Coronary artery (tissue), 2 donors: ENCODE measurements around the gene PIK3C2G.

ENCODE experiments used
- DNase-seq: peaks from one replicate; pipeline ENCODE4 v3.0.0-alpha.2; 2017; ENCODE audit warnings: low spot score
- H3K27ac ChIP-seq, 2 donors: fragments of 200-600 bp; sonication (generic); one replicate each; pipeline ENCODE4 v1.5.1; 2016 to 2019
- H3K4me3 ChIP-seq: fragments of 200-600 bp; sonication (generic); 2 replicates; pipeline ENCODE4 v1.5.1; 2016; ENCODE audit warnings: mild to moderate bottlenecking, moderate library complexity
- TF ChIP-seq, protein P1 (sequence below): fragments of 200-600 bp; sonication (generic); IDR thresholded peaks from one replicate; pipeline ENCODE4 v1.5.1; 2019; ENCODE audit warnings: antibody characterized with exemption

PIK3C2G gene

DNA sequence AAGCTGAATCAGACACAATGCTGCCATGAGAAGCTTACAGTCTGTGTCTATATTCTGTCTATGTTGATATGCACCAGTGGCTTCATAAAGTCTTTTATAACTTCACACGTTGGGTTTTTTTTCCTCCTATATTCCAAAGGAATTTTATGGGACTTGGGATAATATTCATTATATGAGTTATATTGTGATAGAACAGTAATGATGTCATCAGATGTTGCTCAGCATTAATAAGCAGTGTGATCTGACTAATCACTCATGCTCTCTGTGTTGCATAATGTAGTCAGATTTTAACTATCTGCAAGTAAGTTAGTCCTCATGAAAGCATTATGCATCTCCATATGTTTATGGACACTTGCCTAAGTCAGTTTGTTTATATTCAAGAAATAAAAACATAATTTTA, 316.9 kb downstream of the PIK3C2G start:
- Histone ChIP-seq H3K27ac (no peak overlapping the region), H3K4me3 (no peak overlapping the region)
- TF ChIP-seq, protein P1, sequence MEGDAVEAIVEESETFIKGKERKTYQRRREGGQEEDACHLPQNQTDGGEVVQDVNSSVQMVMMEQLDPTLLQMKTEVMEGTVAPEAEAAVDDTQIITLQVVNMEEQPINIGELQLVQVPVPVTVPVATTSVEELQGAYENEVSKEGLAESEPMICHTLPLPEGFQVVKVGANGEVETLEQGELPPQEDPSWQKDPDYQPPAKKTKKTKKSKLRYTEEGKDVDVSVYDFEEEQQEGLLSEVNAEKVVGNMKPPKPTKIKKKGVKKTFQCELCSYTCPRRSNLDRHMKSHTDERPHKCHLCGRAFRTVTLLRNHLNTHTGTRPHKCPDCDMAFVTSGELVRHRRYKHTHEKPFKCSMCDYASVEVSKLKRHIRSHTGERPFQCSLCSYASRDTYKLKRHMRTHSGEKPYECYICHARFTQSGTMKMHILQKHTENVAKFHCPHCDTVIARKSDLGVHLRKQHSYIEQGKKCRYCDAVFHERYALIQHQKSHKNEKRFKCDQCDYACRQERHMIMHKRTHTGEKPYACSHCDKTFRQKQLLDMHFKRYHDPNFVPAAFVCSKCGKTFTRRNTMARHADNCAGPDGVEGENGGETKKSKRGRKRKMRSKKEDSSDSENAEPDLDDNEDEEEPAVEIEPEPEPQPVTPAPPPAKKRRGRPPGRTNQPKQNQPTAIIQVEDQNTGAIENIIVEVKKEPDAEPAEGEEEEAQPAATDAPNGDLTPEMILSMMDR, result no peak
- no peak for DNase-seq

DNA sequence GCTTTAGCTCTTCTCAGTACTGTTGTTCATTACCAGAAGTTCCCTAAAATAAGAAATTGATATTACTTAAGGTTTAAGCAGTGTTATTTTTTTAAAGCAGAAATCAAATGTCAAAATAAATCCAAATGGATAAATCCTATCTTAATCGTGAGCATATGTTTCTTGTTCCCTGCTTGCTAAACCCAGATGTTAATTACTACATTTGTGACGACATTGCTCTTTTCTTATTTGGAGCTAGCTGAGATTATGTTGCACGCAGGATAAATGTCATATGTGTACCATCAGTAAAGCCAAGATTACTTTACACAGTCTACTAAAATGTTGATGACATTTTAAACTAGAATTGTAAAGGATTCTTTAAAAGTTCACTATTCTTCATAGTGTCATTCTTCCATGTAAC, 319.0 kb downstream of the PIK3C2G start:
- DNase-seq, result no peak
- H3K4me3 ChIP-seq, result no peak overlapping the region
- no peak overlapping the region for H3K27ac ChIP-seq
- TF ChIP-seq, protein P1, result no peak

DNA sequence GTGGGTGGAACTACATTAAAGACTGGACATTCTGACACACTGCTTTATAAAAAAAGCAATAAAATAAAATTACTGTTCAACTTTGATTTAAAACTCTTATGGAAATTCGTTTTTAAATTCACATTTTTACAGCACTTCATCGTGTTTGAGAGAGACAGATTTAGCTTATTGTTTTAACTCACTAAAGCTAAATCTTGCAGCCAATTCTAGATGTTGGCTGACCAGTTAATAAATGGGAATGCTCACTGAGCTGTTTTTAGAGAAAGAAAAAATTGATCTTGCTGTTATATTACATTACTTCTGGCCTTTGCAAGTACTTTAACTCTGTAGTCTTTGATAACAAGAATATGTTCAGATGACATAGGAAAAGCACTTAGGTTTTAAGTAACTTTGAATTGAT, 319.4 kb downstream of the PIK3C2G start:
- H3K27ac ChIP-seq, result no peak overlapping the region
- no peak for DNase-seq
- TF ChIP-seq, protein P1, result no peak
- no peak overlapping the region for H3K4me3 ChIP-seq

DNA sequence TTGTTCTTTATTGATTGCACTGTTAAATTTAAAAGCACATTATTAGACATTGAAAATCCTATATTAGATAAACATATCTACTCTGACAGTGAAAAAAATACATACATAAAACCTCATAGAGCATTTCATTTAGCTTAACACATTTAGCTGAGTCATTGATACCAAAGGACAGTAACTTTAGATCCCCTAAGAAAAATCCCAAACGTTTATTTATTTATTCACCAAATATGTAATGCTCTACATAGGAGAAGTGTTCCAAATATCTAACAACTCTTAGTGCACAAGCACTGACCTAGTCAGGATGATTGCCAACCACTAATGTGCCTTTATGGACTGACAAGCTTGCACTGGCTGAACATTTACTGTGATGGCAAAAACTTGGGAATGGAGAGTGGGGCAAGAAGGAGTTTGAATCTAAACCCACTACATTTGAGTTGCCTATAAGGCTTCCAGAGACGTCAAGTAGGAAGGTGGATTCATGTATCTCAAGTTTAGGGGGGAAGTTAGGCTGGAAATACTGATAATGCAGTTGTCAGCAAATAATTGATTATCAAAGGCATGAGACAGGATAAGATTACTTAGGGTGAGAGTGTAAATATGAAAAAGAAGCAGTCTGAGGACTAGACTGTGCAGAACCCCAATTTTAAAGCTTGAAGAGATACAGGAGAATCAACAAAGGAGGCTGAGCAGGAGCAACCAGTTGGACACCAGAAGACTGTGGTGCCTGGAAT, 320.1 kb downstream of the PIK3C2G start:
- Histone ChIP-seq H3K4me3 (no peak overlapping the region), H3K27ac (no peak overlapping the region)
- DNase-seq, result no peak
- TF ChIP-seq, protein P1, result no peak

DNA sequence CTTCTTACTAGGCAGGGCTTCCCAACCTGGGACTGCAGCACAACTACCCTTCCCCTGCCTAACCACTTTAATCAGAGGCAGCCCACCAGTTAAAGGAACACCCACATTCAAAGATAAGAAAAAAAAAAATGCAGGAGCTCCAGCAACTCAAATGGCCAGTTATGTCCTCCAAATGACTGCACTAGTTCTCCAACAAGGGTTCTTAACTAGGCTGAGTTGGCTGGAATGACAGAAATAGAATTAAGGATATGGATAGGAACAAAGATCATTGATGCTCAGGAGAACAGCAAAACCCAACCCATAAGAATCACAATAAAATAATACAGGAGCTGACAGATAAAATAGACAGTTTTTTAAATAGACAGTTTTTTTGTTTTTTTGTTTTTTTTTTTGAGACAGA, 322.3 kb downstream of the PIK3C2G start:
- no peak for DNase-seq
- Histone ChIP-seq H3K4me3 (no peak overlapping the region), H3K27ac (no peak overlapping the region)
- TF ChIP-seq, protein P1, result no peak

DNA sequence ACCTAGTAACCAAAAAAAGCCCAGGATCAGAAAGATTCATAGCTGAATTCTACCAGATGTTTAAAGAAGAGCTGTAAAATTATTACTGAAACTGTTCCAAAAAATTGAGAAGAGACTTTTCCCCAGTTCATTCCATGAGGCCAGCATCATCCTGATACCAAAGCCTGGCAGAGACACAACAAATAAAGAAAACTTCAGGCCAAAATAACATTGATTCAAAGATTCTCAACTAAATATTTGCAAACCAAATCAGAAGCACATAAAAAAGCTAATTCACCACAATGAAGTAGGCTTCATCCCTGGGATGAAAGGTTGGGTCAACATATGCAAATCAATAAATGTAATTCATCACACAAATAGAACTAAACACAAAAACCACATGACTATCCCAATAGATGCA, 325.3 kb downstream of the PIK3C2G start:
- TF ChIP-seq, protein P1, result no peak
- DNase-seq, result no peak
- Histone ChIP-seq H3K4me3 (no peak overlapping the region), H3K27ac (no peak overlapping the region)

DNA sequence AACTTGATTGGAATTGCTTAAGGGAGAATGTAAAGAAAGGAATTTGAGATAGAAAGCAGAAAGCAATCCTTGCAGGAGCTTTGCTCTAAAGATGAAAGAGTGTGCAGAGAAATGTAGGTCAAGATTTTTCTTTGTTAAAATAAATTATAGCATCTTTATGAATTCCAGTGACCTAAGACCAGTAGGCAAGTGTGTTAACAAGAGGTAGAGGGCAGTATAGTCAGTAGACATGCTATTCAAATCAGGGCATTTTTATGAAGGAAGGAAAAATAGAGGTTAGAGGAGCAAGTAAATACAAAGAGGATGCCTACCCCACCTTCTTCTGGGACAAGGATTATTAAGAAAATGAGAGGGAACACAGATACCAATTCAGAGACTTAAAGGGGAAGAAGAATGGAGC, 328.0 kb downstream of the PIK3C2G start:
- Histone ChIP-seq H3K27ac (no peak overlapping the region), H3K4me3 (no peak overlapping the region)
- DNase-seq, result no peak
- TF ChIP-seq, protein P1, result no peak
